Measurements from ENCODE around the gene RHOT2. TPM values are rescaled to one million over a fixed set of nuclear protein-coding genes. Genes with fewer than 3 reads are reported as not detected.

Gene RHOT2
- total RNA-seq, 1 donor from 2014 or later = 34.0 TPM

DNA sequence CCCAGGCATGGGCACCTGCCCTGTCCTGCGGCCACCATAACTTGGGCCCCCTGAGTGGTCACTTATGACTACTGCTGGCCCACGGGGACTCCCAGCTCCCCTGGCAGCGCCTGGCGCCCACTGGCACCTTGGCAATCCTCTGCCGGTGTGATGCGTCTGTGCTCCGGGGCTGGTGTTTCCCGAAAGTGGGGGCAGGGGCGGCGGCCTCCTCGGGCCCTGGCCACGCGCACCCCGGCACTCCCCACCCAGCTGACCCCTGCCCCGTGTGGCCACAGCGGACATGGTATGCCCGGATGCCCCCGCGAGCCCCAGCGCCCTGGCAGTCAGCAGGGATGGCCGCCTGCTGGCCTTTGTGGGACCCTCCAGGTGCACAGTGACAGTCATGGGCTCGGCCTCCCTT, 10.4 kb upstream of the RHOT2 start:
- no peaks in the 10 kb centered on the region for H3K9me3 ChIP-seq (ENCODE audit: low read depth)
- H3K27me3 ChIP-seq = no peaks in the 10 kb centered on the region
- peaks cover 4% of the 10 kb centered on the region for H3K4me1 Mint-ChIP-seq
- no peaks in the 10 kb centered on the region for H3K36me3 ChIP-seq
- H3K36me3 Mint-ChIP-seq = peaks cover under 1% of the 10 kb centered on the region
- H3K9me3 Mint-ChIP-seq = no peaks in the 10 kb centered on the region
- H3K79me2 ChIP-seq (ENCODE audit: low read depth) = no peaks in the 10 kb centered on the region
- H2AFZ ChIP-seq (replicated peaks) = no peak overlapping the region
- peaks cover 5% of the 10 kb centered on the region for H4K20me1 ChIP-seq (ENCODE audit: low read depth)
- H3K27ac ChIP-seq = no peak overlapping the region
- peaks cover 3% of the 10 kb centered on the region for H3K4me1 ChIP-seq
- no peak overlapping the region for H3K9ac ChIP-seq
- no peak for DNase-seq (ENCODE audit: low spot score)
- H3K4me2 ChIP-seq = no peak overlapping the region
- no peak overlapping the region for H3K4me3 Mint-ChIP-seq
- no peak overlapping the region for H3K27ac Mint-ChIP-seq
- TF ChIP-seq, protein P1, sequence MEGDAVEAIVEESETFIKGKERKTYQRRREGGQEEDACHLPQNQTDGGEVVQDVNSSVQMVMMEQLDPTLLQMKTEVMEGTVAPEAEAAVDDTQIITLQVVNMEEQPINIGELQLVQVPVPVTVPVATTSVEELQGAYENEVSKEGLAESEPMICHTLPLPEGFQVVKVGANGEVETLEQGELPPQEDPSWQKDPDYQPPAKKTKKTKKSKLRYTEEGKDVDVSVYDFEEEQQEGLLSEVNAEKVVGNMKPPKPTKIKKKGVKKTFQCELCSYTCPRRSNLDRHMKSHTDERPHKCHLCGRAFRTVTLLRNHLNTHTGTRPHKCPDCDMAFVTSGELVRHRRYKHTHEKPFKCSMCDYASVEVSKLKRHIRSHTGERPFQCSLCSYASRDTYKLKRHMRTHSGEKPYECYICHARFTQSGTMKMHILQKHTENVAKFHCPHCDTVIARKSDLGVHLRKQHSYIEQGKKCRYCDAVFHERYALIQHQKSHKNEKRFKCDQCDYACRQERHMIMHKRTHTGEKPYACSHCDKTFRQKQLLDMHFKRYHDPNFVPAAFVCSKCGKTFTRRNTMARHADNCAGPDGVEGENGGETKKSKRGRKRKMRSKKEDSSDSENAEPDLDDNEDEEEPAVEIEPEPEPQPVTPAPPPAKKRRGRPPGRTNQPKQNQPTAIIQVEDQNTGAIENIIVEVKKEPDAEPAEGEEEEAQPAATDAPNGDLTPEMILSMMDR (IDR thresholded peaks at IDR 0.05) = no peak
- no peak for TF ChIP-seq EZH2 (IDR thresholded peaks at IDR 0.05)
- no peak for TF ChIP-seq EZH2phosphoT487 (IDR thresholded peaks at IDR 0.05)
- H3K27me3 Mint-ChIP-seq (ENCODE audit: insufficient read depth, low read depth) = no peaks in the 10 kb centered on the region
- H3F3A ChIP-seq (ENCODE audit: low read depth) = peaks cover 3% of the 10 kb centered on the region
- H3K4me3 ChIP-seq = no peak overlapping the region

DNA sequence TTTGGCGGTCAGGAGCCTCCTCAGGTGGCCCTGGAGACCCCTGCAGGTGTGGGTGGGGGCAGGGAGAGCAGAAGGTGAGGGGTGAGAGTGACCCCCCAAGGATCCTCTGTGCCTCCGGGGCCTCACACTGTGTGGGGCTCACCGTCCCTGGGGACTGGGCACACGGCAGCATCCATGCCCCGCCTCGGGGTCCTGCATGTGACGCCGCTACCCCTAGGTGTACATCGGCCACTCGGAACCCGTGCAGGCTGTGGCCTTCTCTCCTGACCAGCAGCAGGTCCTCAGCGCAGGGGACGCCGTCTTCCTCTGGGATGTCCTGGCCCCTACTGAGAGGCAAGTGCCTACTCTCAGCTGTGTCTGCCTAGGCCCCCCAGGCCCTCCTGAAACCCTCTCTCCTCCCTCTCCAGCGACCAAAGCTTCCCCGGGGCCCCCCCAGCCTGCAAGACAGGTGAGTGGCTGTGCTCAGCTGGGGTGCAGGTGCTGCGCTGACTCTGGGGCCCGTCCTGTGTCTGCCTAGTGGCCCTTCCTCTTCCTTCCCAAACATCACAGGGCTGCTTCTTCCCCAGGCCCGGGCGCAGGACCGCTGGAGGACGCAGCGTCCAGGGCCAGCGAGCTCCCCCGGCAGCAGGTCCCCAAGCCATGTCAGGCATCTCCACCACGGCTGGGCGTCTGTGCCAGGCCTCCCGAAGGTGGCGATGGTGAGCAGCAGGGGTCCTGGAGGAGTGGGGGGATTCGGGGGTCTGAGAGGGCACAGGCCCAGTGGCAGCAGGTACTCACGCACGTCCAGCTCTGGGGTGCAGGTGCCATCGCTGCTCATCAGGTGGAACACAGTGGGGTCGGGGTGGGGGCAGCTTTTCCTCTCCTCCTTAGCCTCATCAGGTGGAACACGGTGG, 9.0 kb upstream of the RHOT2 start:
- peaks cover 3% of the 10 kb centered on the region for H3K4me1 ChIP-seq
- H3K36me3 Mint-ChIP-seq = peaks cover 2% of the 10 kb centered on the region
- no peak overlapping the region for H3K27ac ChIP-seq
- H3F3A ChIP-seq (ENCODE audit: low read depth) = peaks cover 3% of the 10 kb centered on the region
- no peaks in the 10 kb centered on the region for H3K9me3 Mint-ChIP-seq
- no peak for DNase-seq (ENCODE audit: low spot score)
- H3K27me3 ChIP-seq = no peaks in the 10 kb centered on the region
- H3K9me3 ChIP-seq (ENCODE audit: low read depth) = no peaks in the 10 kb centered on the region
- peaks cover 2% of the 10 kb centered on the region for H3K27me3 Mint-ChIP-seq (ENCODE audit: insufficient read depth, low read depth)
- TF ChIP-seq, protein P1 (IDR thresholded peaks at IDR 0.05) = no peak
- TF ChIP-seq EZH2phosphoT487 (IDR thresholded peaks at IDR 0.05) = no peak
- no peak for TF ChIP-seq EZH2 (IDR thresholded peaks at IDR 0.05)
- H3K9ac ChIP-seq = no peak overlapping the region
- no peak overlapping the region for H3K4me3 Mint-ChIP-seq
- H2AFZ ChIP-seq (replicated peaks) = no peak overlapping the region
- H3K4me2 ChIP-seq = no peak overlapping the region
- no peak overlapping the region for H3K4me3 ChIP-seq
- H3K36me3 ChIP-seq = no peaks in the 10 kb centered on the region
- H4K20me1 ChIP-seq (ENCODE audit: low read depth) = peaks cover 5% of the 10 kb centered on the region
- H3K79me2 ChIP-seq (ENCODE audit: low read depth) = no peaks in the 10 kb centered on the region
- H3K4me1 Mint-ChIP-seq = peaks cover 4% of the 10 kb centered on the region
- H3K27ac Mint-ChIP-seq = no peak overlapping the region

DNA sequence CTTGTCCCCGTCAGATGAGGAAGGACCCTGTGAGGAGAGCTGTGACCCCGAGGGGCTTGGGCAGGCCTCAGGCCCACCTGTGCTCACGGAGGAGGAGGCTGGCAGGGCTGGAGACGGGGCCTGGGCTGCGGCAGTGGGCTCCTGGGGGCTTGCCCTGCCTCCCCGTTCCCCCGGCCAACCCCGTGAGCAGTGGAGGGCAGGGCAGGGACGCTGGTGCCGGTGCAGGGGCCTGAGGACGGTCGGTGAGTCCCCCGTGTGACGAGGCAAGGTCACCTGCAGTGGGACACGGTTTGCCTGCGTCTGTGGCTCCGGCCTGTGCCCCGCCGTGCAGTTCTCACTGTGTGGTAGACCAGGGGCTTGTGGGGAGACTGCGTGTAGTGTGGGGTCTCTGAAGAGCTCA, 8.3 kb upstream of the RHOT2 start:
- H3K27ac ChIP-seq = no peak overlapping the region
- peaks cover 2% of the 10 kb centered on the region for H3K27me3 Mint-ChIP-seq (ENCODE audit: insufficient read depth, low read depth)
- H3K4me1 Mint-ChIP-seq = peaks cover 4% of the 10 kb centered on the region
- TF ChIP-seq EZH2 (IDR thresholded peaks at IDR 0.05) = no peak
- peaks cover 3% of the 10 kb centered on the region for H3F3A ChIP-seq (ENCODE audit: low read depth)
- no peaks in the 10 kb centered on the region for H3K79me2 ChIP-seq (ENCODE audit: low read depth)
- no peaks in the 10 kb centered on the region for H3K9me3 Mint-ChIP-seq
- H3K4me3 ChIP-seq = no peak overlapping the region
- no peaks in the 10 kb centered on the region for H3K9me3 ChIP-seq (ENCODE audit: low read depth)
- no peak overlapping the region for H2AFZ ChIP-seq (replicated peaks)
- H3K27me3 ChIP-seq = no peaks in the 10 kb centered on the region
- H3K27ac Mint-ChIP-seq = no peak overlapping the region
- H3K4me2 ChIP-seq = no peak overlapping the region
- no peak overlapping the region for H3K9ac ChIP-seq
- no peaks in the 10 kb centered on the region for H3K36me3 ChIP-seq
- peaks cover 5% of the 10 kb centered on the region for H4K20me1 ChIP-seq (ENCODE audit: low read depth)
- H3K4me3 Mint-ChIP-seq = no peak overlapping the region
- DNase-seq (ENCODE audit: low spot score) = no peak
- H3K4me1 ChIP-seq = peaks cover 3% of the 10 kb centered on the region
- H3K36me3 Mint-ChIP-seq = peaks cover 2% of the 10 kb centered on the region

DNA sequence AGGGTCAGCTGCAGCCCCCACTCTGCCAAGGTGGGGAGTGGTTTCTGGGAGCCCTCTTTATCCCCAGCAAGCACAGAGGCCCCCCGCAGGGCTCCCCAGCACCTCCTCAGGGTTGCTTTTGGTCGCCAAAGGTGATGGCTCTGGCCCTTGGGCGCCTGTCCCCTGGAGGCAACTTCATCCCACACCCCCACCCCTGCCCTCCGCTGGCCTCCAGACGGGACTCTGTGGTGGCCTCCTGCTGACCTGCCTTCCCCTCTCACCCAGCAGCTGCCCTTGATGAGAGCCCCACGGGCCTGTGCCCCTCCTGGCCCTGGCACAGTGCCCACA, 7.8 kb upstream of the RHOT2 start:
- H3K36me3 ChIP-seq = no peaks in the 10 kb centered on the region

More for the DNA sequence above, 7.8 kb upstream of the RHOT2 start:
- H3K27ac ChIP-seq = no peak overlapping the region
- H3K9me3 ChIP-seq (ENCODE audit: low read depth) = no peaks in the 10 kb centered on the region
- H4K20me1 ChIP-seq (ENCODE audit: low read depth) = peaks cover 5% of the 10 kb centered on the region
- no peak overlapping the region for H2AFZ ChIP-seq (replicated peaks)
- H3K4me3 ChIP-seq = no peak overlapping the region
- no peaks in the 10 kb centered on the region for H3K79me2 ChIP-seq (ENCODE audit: low read depth)
- H3K27me3 ChIP-seq = no peaks in the 10 kb centered on the region
- Mint-ChIP-seq H3K36me3 (peaks cover 2% of the 10 kb centered on the region), H3K27me3 (ENCODE audit: insufficient read depth, low read depth) (peaks cover 2% of the 10 kb centered on the region), H3K27ac (no peak overlapping the region), H3K4me3 (no peak overlapping the region), H3K9me3 (no peaks in the 10 kb centered on the region), H3K4me1 (peaks cover 4% of the 10 kb centered on the region)
- TF ChIP-seq, protein P1 (IDR thresholded peaks at IDR 0.05) = no peak
- TF ChIP-seq EZH2phosphoT487 (IDR thresholded peaks at IDR 0.05) (no peak), EZH2 (IDR thresholded peaks at IDR 0.05) (no peak)
- H3K4me2 ChIP-seq = no peak overlapping the region
- H3K9ac ChIP-seq = no peak overlapping the region
- no peak for DNase-seq (ENCODE audit: low spot score)
- H3F3A ChIP-seq (ENCODE audit: low read depth) = peaks cover 3% of the 10 kb centered on the region
- H3K4me1 ChIP-seq = peaks cover 3% of the 10 kb centered on the region

Measured in neural progenitor cell (in vitro differentiated cells).